ENCODE data around the gene TBL3.
"Not testable (repeated sequence)": the region's sequence is repeated elsewhere in the genome, so short reads cannot be mapped to it uniquely, and the experiment has no call there.

GRCh38 chr16:1962161-1963153 is 9.4 kb upstream of the TBL3 start:
- not testable (repeated sequence) for TF ChIP-seq CTCF (IDR thresholded peaks at IDR 0.05; ENCODE audit: low read depth, low read length); POLR2A (IDR thresholded peaks at IDR 0.05; ENCODE audit: extremely low read depth, insufficient read length); MAX (IDR thresholded peaks at IDR 0.05; ENCODE audit: low read depth, low read length)

Data from NB4 (cell line).